ENCODE data around the gene TMEM145.

DNA sequence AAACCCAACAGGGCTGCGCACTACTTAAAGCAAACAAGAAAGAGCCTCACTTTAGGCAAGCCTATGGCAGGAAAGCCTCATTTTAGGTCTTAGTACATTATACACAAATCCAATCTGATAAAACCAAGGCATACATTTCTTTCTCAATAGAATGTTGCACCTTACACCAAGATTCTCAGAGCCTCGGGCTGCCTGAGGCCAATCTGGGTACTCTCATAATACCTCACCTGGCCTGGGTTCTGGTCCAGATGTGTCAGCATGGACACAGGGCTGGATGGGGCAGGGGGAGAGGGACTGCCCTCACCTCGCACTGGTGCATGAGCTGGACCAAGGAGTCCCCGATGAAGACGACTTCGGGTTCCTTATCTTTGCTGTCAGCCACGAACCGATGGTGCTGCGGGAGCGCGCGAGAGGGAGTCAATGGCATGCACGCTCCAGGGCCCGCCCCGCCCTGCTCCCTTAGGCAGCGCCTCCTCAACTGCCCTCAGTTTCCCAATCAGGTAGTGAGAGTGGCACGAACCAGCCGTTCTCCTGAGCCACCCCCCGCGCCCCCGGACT, 11.4 kb upstream of the TMEM145 start, which contains the start of gene PRR19:
- TF ChIP-seq, protein P1, sequence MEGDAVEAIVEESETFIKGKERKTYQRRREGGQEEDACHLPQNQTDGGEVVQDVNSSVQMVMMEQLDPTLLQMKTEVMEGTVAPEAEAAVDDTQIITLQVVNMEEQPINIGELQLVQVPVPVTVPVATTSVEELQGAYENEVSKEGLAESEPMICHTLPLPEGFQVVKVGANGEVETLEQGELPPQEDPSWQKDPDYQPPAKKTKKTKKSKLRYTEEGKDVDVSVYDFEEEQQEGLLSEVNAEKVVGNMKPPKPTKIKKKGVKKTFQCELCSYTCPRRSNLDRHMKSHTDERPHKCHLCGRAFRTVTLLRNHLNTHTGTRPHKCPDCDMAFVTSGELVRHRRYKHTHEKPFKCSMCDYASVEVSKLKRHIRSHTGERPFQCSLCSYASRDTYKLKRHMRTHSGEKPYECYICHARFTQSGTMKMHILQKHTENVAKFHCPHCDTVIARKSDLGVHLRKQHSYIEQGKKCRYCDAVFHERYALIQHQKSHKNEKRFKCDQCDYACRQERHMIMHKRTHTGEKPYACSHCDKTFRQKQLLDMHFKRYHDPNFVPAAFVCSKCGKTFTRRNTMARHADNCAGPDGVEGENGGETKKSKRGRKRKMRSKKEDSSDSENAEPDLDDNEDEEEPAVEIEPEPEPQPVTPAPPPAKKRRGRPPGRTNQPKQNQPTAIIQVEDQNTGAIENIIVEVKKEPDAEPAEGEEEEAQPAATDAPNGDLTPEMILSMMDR (IDR thresholded peaks at IDR 0.05; ENCODE audit: insufficient read depth, low read length, poor library complexity, severe bottlenecking) = no peak
- no peak for TF ChIP-seq EZH2phosphoT487 (conservative IDR thresholded peaks at IDR 0.05; ENCODE audit: low read length)

Measured in SU-DHL-6 (cell line).